Nucleus accumbens (tissue), 56 donors: Measurements from ENCODE around the gene SEPTIN8.

Experiments
- DNase-seq, 56 donors: peaks; one replicate each; lab custom pipeline; 2025; lab: John Stamatoyannopoulos, UW

Gene SEPTIN8

DNA sequence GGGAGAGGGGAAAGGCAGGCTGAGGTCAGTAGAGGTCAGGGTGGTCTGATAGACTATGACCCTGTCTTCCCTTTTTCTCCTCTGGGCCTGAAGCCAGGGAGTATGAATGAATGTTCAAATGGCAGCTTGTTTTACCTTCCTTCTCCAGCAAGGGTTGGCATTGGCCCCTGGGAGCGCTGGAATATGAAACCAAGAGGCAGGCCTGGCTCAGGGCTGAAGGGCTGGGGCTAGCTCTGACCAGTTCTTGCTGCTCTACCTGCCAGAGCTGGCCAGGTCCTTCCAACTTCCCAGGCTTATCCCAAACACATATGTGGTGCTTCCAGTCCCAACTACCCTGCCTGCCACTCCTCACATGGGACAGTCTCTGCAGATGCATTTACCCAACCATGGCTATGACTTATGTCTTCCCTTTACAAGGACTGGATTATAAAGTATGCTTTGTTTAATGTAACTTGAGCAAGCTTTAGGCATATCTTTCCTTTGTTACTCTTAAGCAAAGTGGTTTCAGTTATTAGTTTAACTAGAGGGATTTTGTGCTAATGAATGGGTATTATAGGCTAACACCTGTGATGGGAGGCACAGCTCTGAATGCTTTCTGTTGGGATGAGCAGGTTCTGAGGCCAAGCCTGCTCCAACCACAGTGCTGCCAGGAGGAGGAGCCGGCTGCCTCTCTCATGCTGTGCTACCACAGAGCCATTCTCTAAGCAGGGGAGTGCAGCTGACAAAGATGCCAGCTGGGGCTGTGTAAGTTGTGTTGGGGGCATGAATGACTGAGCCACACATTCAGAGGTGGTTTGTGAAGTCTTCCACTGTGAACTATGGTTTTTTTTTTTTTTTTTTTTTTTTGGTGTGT is 23.7 kb downstream of the SEPTIN8 start:
- peak in 42 of 56 donors; percentile 36 to 86 (median 70) for DNase-seq

GRCh38 chr5:132752581-132753125 is 24.4 kb downstream of the SEPTIN8 start:
- DNase-seq, result no peak

GRCh38 chr5:132751971-132752580 is 25.0 kb downstream of the SEPTIN8 start:
- DNase-seq, result no peak

DNA sequence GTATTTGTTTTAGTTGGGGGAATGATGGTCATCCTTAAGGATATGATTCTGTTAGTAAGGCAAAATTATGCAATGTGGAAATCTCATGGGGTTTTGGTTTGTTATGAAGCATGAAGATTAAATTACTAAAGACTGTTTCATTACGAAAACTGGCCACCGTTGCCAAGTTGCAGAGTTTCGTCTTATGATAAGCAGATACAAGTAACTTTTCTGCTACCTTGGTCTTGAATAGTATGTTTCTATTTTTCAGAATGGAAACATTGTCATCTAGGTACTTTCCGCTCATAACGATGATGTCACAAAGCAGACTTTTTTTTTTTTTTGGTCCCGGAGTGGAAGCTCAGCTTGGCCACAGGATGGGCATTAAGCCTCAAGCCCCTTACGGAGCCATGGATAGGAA is 25.6 kb downstream of the SEPTIN8 start:
- no peak for DNase-seq

DNA sequence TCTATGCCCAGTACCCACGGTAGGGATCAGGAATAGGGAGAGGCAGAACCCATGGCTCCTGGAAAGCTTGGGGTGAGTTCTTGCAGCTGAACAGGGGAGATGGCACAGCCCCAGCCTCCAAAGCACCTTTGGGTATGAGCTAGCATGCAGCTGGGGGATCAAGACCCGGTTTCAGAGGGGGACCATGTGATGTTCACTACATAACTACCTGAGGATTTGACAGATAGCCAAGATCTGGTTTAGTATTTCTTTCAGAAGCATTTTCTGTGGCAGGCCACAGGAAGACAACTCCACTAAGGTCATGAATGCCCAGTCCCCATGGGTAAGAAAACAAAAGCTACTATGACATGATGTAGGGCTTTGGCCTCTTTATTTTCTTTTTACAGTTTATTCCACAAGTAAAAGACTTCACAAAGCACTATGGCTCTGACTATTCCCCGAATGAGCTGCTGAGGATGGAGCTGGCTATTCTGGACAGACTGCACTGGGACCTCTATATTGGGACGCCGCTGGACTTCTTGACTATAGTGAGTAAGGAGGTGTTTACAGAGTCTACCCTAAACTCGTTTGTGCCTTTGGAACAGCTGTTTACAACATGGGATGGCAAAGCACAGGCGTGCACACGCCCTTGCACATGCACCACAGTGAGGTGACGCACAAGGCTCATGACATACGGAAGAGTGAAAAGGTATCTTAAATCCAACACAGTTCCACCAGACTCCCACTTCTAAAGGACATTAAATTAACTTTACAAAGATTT is 26.4 kb downstream of the SEPTIN8 start:
- no peak for DNase-seq

GRCh38 chr5:132749506-132749905 is 27.5 kb downstream of the SEPTIN8 start:
- DNase-seq, result no peak

DNA sequence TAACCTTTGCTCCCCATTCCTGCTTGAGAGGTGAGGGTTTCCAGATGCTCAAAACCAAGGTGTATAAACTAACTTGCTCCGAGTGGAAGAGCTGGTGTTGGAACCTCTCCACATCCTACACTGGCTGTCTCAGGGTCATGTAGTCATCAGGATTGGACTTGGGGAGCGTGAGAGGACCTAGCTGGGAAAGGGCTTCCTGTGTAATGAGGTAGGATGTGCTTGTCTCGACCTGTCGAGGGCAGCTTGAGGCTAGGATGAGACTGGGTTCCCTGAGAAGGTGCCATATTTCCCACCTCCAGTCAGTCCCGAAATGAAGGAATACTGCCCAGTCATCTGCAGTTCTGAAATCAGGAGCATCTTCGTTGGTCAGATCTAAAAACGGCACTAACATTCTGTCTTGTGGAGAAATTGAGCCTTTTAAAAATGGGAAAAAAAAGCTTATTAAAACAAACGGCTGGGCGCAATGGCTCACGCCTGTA is 28.5 kb downstream of the SEPTIN8 start:
- DNase-seq, result no peak

DNA sequence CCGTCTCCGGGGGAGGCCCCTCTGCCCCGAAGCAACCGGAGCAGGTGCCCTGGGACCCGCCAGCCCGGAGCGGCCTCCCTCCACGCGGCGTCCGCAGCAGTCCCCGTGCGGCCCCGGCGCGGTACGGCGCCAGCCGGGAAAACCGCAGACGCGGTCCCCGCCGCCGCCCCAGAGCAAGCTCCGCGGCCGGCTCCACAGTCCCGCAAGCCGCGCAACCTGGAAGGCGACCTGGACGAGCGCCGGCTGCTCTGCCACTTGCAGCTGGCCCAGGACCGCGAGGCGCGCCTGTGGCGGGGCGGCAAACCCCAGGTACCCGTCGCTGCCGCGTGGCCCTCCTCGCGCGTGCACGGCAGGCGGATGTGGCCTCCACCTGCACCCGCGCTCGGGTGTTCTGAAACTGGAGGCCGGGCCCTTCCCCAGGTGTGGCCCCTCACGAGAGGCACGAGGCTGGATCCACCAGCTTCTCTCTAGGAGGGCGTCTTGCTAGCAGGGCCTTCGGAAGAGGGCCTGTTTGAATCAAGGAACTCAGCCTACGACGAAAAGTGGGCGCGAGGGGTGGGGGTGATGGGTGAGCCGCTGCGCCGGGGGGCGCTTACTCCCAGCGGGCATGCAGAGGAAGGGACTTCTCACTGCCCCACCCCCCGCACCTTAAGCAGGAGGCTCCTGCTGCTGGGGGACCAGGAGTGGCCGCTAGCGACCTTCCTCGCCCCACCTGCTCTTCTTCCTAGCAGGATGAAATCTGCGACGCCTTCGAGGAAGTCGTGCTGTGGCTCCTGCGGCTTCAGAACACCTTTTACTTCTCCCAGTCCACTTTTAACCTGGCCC is 29.2 kb downstream of the SEPTIN8 start:
- DNase-seq, result no peak

GRCh38 chr5:132746954-132747615 is 30.0 kb downstream of the SEPTIN8 start, which contains the start of gene CCNI2:
Gene CCNI2, plus strand, starts transcription at chr5:132747426. Its CDS starts 70 bp downstream, at chr5:132747496.
- DNase-seq, result peak in 18 of 56 donors; percentile 15 to 83 (median 35)

GRCh38 chr5:132746592-132746953 is 30.5 kb downstream of the SEPTIN8 start:
- DNase-seq, result no peak

GRCh38 chr5:132744659-132745058 is 32.4 kb downstream of the SEPTIN8 start:
- DNase-seq, result no peak

DNA sequence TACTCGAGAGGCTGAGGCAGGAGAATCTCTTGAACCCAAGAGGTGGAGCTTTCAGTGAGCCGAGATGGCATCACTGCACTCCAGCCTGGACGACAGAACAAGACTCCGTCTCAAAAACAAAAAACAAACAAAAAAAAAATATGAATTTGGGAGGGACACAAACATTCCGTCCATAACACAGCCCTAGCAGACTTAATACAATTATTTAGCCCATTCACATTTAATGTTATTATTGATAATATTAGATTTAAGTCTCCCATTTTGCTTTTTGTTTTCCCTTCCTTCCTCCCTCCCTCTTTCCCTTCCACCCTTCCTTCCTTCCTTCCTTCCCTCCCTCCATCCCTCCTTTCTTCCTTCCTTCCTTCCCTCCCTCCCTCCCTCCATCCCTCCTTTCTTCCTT is 34.4 kb downstream of the SEPTIN8 start:
- DNase-seq, result no peak

- no peak for DNase-seq
These were observed 34.9 kb downstream of the SEPTIN8 start for GRCh38 chr5:132742158-132742557.

- DNase-seq, result no peak
These were observed 37.8 kb downstream of the SEPTIN8 start for GRCh38 chr5:132739232-132739631.

DNA sequence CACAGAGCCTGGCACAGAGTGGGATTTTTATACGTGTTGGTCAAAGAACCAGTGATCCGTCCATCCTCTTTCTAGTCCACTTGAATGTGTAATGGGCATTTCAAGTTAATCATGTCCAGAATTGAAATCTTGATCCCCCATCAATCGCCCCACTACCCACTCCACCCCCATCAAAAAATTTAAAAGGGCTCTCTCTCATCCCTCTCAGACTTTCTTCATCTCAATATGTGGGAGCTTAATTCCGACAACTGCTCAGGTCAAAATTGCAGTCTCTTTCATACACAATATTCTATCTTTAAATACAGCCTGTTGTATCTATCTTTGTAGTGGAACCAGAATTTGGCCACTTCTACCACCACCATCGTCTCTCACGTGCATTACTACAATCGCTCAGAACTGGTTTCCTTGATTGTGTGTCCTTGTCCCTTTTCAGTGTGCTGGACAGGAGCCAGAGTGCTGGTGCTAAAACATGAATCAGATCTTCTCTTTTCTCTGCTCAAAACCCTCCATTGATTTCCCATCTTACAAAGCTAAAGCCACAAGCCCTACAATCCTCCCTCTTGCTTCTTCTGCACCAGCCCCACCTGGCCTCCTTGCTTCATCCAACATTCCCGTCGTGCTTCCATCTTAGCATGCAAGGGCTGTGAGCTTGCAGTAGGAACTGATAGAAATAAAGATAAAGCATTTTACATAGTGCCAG is 38.9 kb downstream of the SEPTIN8 start:
- DNase-seq, result peak in 2 of 56 donors; percentile 9 to 26

- DNase-seq, result peak in 55 of 56 donors; percentile 74 to 98 (median 94)
These were observed 39.9 kb downstream of the SEPTIN8 start, which contains the start of gene KIF3A for GRCh38 chr5:132736853-132737833. Gene KIF3A, minus strand, starts transcription at chr5:132737546. Its CDS starts 127 bp downstream, at chr5:132737419.

- DNase-seq, result no peak
These were observed 42.4 kb downstream of the SEPTIN8 start for GRCh38 chr5:132734687-132735086.
